Activated CD8-positive, alpha-beta memory T cell treated with anti-CD3 and anti-CD28 coated beads, Interleukin-2, amount 50 U/mL, for 48 hours (primary cell): ENCODE results near the gene GSC.
"Not testable (repeated sequence)": the region's sequence is repeated elsewhere in the genome, so short reads cannot be mapped to it uniquely, and the experiment has no call there.

Source experiments
- DNase-seq: peaks from one replicate; pipeline ENCODE4 v3.0.0-alpha.2; 2020

The GSC gene

DNA sequence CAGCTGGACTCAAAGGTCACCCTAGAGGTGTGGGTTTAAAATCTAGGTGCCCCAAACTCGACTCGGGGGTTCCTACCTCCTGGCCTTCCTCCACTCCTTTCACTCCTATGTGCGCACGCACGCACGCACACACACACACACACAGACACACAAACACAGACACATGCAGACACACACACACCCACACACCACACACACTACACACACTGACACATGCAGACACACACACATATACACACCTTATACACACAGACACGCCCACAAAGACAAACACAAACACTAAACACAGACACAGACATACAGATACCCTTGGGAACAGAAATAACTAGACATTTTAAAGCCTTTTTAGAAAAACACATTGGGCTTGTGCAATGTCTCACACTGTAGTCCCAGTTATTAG lies 31.8 kb downstream of the GSC start:
- DNase-seq, result no peak

- no peak for DNase-seq
These were observed 41.0 kb downstream of the GSC start for GRCh38 chr14:94728950-94729349.

- DNase-seq, result not testable (repeated sequence)
These were observed 41.5 kb downstream of the GSC start for GRCh38 chr14:94728440-94728839.

DNA sequence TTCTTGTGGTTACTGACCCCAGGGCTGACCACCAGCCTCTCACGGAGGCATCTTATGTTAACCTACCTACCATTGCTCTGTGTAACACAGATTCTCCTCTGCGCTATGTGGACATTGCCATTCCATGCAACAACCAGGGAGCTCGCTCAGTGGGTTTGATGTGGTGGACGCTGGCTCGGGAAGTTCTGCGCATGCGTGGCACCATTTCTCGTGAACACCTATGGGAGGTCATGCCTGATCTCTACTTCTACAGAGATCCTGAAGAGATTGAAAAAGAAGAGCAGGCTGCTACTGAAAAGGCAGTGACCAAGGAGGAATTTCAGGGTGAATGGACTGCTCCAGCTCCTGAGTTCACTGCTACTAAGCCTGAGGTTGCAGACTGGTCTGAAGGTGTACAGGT lies 43.3 kb downstream of the GSC start:
- DNase-seq, result not testable (repeated sequence)

GRCh38 chr14:94724993-94725392 lies 44.9 kb downstream of the GSC start:
- no peak for DNase-seq

GRCh38 chr14:94722397-94722796 lies 47.5 kb downstream of the GSC start:
- DNase-seq, result no peak
